Measurements from ENCODE around the gene NADSYN1. TPM values are rescaled to one million over a fixed set of nuclear protein-coding genes. Genes with fewer than 3 reads are reported as not detected.

NADSYN1 gene
- total RNA-seq, 1 donor from 2014 or later = 58.9 TPM

GRCh38 chr11:71433648-71434450 is 19.2 kb upstream of the NADSYN1 start:
- DNase-seq = no peak

- DNase-seq = no peak
Measured at GRCh38 chr11:71434576-71435130, 18.4 kb upstream of the NADSYN1 start.

GRCh38 chr11:71435278-71435951 is 17.6 kb upstream of the NADSYN1 start:
- no peak for DNase-seq

- DNase-seq = no peak
Measured at GRCh38 chr11:71436861-71437260, 16.1 kb upstream of the NADSYN1 start.

- no peak for DNase-seq
Measured at GRCh38 chr11:71437399-71437798, 15.6 kb upstream of the NADSYN1 start.

- no peak for DNase-seq
Measured at GRCh38 chr11:71437879-71438278, 15.1 kb upstream of the NADSYN1 start.

- DNase-seq = no peak
Measured at GRCh38 chr11:71438650-71439049, 14.4 kb upstream of the NADSYN1 start.

GRCh38 chr11:71440021-71440755 is 12.8 kb upstream of the NADSYN1 start:
- DNase-seq = no peak

- no peak for DNase-seq
Measured at GRCh38 chr11:71441251-71441650, 11.8 kb upstream of the NADSYN1 start.

GRCh38 chr11:71442123-71442522 is 10.9 kb upstream of the NADSYN1 start:
- no peak for DNase-seq

- DNase-seq = no peak
Measured at GRCh38 chr11:71442880-71443279, 10.1 kb upstream of the NADSYN1 start.

GRCh38 chr11:71443736-71444445 is 9.1 kb upstream of the NADSYN1 start:
- no peak for DNase-seq

GRCh38 chr11:71444811-71445210 is 8.2 kb upstream of the NADSYN1 start:
- DNase-seq = no peak

GRCh38 chr11:71446150-71446549 is 6.9 kb upstream of the NADSYN1 start:
- no peak for DNase-seq

GRCh38 chr11:71446942-71447688 is 5.9 kb upstream of the NADSYN1 start:
- DNase-seq = no peak

- DNase-seq = peak; percentile 60
Measured at GRCh38 chr11:71447791-71448256, 5.2 kb upstream of the NADSYN1 start.

- peak; percentile 98 for DNase-seq
Measured at GRCh38 chr11:71448257-71449171, 4.5 kb upstream of the NADSYN1 start, which contains the start of gene DHCR7. TSS of gene DHCR7 (minus strand) at chr11:71448393. CDS start at chr11:71444952, 3,441 bp downstream.

GRCh38 chr11:71449596-71449995 is 3.4 kb upstream of the NADSYN1 start:
- no peak for DNase-seq

- DNase-seq = no peak
Measured at GRCh38 chr11:71450507-71450906, 2.5 kb upstream of the NADSYN1 start.

GRCh38 chr11:71450939-71451338 is 2.1 kb upstream of the NADSYN1 start:
- peak; percentile 36 for DNase-seq

Data from tongue (tissue), 2 donors.